GM20000 (cell line): Measurements from ENCODE around the gene WSCD2.

Experiments
- DNase-seq: peaks from one replicate; pipeline ENCODE4 v3.0.0; 2012; ENCODE audit warnings: low spot score
- CTCF ChIP-seq: IDR thresholded peaks from 2 replicates; pipeline ENCODE4 v1.5.1; 2012; ENCODE audit warnings: mild to moderate bottlenecking, control low read depth; ENCODE audit errors: extremely low read depth, missing control alignments

The WSCD2 gene

GRCh38 chr12:108147279-108147678 lies 18.2 kb downstream of the WSCD2 start:
- TF ChIP-seq CTCF, result no peak
- DNase-seq, result no peak

GRCh38 chr12:108148521-108149074 lies 19.5 kb downstream of the WSCD2 start:
- no peak for TF ChIP-seq CTCF
- no peak for DNase-seq

- no peak for DNase-seq
- no peak for TF ChIP-seq CTCF
Observed at GRCh38 chr12:108150436-108150835, 21.3 kb downstream of the WSCD2 start.

- no peak for TF ChIP-seq CTCF
- no peak for DNase-seq
Observed at GRCh38 chr12:108151533-108152169, 22.6 kb downstream of the WSCD2 start.

- no peak for DNase-seq
- no peak for TF ChIP-seq CTCF
Observed at GRCh38 chr12:108152170-108152538, 23.1 kb downstream of the WSCD2 start.

GRCh38 chr12:108156717-108157116 lies 27.6 kb downstream of the WSCD2 start:
- TF ChIP-seq CTCF, result no peak
- no peak for DNase-seq

- TF ChIP-seq CTCF, result no peak
- DNase-seq, result no peak
Observed at GRCh38 chr12:108157870-108158459, 28.9 kb downstream of the WSCD2 start.
